ENCODE results near the gene CHD2.

Gene CHD2

DNA sequence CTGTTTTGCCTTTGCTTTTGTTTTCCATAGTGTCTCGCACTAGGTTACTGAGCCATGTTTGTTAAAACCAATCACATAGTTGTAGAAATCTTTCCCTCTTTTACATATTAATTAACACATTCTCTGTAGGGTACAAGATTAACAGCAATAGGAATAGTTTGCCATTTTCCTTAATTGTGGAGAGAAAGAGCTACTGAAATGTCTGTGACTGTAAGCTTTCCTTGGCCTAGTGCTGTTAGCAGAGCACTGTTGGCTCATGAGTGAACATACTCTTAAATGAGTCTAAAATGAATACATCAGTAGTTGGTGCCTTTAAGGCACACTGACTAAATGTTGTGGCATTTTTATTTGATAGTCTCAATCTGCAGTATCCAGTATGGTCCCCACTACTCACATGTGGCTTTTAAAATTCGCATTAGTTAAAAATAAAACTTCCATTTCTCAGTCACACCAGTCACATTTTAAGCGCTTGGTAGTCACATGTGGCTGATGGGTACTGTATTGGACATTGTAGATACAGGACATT, 28.2 kb downstream of the CHD2 start:
- DNase-seq (ENCODE audit: low read depth in 3 of 3, low spot score in 1 of 3), result no peak

GRCh38 chr15:92929002-92929401, 28.9 kb downstream of the CHD2 start:
- DNase-seq (ENCODE audit: low read depth in 3 of 3, low spot score in 1 of 3), result no peak

DNA sequence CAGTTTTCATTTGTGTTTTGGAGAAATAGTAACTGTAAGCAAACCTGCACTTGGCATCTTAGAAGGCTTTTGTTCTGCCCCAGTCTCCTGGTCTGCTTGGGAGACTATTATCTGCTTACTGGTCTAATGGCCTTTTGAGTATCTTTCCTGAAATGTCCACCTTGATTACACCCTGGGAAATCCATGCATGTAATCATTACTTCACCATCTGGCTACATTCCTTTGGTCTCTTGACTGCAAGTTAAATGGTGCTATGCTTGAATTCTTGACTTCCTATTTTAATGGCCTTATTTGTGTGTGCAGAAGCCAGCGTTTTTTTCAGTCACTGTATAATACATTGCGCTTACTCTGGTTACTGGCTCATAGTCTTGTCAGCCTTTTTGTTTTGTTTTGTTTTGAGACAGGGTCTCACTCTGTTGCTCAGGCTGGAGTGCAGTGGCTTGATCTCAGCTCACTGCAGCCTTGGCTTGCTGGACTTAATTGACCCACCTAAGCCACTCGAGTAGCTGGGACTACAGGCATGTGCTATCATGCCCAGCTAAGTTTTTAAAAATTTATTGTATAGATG, 30.0 kb downstream of the CHD2 start:
- no peak for DNase-seq (ENCODE audit: low read depth in 3 of 3, low spot score in 1 of 3)

GRCh38 chr15:92930776-92931175, 30.7 kb downstream of the CHD2 start:
- DNase-seq (ENCODE audit: low read depth in 3 of 3, low spot score in 1 of 3), result no peak

DNA sequence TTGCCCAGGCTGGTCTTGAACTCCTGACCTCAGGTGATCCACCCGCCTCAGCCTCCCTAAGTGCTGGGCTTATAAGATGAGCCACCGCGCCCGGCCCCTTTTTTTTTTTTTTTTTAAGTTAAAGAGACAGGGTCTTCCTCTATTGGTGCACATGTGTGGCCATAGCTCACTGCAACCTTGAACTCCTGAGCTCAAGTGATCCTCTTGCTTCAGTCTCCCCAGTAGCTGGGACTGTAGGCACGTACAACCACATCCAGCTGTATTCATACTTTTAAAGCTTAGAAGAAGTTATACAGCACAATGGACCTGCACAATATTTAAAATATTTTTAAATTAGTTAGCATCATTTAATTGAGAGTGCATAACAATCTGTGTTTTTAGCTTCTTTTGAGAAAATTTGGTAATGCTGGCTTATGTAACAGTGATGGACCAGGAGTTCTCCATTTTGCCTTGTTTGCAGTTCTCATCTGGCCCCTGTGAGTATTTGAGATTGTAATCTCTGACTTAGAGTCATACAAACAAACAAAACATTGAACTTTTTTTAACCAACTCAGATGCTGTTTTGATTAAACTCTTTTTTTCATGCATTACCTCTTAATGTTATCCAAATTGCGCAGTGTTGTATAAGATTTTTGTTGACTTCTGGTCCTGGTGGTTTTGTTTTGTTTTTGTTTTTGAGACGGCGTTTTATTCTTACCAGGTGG, 33.0 kb downstream of the CHD2 start:
- no peak for DNase-seq (ENCODE audit: low read depth in 3 of 3, low spot score in 1 of 3)

DNA sequence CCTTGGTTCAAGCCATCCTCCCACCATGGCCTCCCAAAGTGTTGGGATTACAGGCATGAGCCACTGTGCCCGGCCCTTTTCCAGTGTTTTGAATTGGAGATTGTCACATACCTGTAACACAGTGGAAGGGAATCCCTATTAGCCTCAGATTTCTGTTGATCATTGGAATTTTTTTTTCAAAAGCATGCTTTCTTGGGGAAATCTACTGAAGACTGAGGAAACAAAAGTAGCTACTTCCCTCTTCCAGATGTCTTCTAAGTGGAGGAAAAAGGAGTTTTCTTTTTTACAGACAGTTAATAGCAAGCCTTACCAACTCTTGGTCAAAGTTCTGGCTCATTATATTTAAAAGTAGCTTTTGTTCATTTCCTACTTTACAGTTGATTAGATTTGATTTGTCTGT, 33.7 kb downstream of the CHD2 start:
- DNase-seq (ENCODE audit: low read depth in 3 of 3, low spot score in 1 of 3), result no peak

GRCh38 chr15:92934716-92935115, 34.6 kb downstream of the CHD2 start:
- no peak for DNase-seq (ENCODE audit: low read depth in 3 of 3, low spot score in 1 of 3)

- no peak for DNase-seq (ENCODE audit: low read depth in 3 of 3, low spot score in 1 of 3)
Measured at GRCh38 chr15:92936138-92936537, 36.0 kb downstream of the CHD2 start.

DNA sequence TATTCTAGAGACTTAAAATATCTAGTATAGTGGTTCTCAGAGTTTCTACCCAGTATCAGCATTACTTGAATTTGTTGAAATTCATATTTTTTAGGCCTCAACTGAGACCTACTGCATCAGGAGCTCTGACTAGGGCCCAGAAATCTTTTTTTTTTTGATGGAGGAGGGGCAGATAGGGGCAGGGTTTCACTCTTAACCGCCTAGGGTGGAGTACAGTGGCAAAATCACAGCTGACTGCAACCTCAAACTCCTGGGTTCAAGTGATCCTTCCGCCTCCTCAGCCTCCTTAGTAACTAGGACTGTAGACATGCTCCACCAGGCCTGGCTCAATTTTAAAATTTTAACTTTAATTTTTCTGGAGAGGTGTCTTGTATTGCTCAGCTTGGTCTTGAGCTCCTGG, 36.6 kb downstream of the CHD2 start:
- DNase-seq (ENCODE audit: low read depth in 3 of 3, low spot score in 1 of 3), result no peak

DNA sequence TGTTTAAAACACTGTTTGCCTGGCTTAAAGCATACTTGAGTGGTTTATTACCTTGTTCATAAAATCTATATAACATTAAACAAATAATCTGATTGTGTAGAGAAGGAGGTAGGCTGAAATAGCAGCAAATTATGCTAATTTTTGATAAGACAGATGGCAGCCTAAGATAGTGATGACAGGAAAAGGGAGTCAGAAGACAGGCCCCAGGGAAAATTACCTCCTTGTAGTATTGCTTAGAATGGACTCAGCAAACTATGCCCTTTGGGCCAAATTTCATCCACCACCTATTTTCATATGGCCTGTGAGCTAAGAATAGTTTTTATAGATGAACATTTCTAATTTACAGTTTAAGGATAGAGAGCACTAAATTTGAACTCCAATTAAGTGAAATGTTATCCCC, 37.8 kb downstream of the CHD2 start:
- no peak for DNase-seq (ENCODE audit: low read depth in 3 of 3, low spot score in 1 of 3)

DNA sequence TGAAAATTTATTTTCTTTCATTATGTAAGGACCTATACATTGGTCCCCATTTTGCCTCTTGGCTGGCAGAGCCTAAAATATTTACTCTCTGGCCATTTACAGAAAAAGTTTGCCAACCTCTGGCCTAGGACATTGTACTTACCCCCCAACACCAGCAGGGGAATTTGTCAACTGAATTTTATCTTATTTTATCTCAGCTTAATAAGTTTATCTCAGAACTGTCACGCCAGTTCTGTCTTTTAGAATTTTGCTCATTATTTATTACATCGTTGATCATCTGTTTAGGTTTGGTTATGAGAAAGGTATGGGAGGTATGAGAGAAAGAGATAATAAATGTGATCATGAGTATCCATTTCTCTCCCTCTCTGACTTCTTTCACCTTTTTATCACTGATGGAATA, 38.3 kb downstream of the CHD2 start:
- DNase-seq (ENCODE audit: low read depth in 3 of 3, low spot score in 1 of 3), result no peak

DNA sequence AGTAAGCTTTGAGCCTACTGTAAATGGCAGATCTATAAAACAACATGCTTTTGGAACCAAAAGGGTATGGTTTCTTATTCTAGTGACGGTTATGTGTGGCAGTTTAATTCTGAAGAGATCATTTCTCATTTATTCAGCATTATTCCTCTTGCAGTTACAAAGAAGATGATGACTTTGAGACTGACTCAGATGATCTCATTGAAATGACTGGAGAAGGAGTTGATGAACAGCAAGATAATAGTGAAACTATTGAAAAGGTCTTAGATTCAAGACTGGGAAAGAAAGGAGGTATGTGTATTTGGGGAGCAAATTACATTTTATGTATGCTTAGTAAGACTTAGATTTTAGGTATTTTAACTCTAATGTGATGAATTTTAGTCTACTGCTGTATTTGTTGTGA, 41.5 kb downstream of the CHD2 start:
- no peak for DNase-seq (ENCODE audit: low read depth in 3 of 3, low spot score in 1 of 3)

DNA sequence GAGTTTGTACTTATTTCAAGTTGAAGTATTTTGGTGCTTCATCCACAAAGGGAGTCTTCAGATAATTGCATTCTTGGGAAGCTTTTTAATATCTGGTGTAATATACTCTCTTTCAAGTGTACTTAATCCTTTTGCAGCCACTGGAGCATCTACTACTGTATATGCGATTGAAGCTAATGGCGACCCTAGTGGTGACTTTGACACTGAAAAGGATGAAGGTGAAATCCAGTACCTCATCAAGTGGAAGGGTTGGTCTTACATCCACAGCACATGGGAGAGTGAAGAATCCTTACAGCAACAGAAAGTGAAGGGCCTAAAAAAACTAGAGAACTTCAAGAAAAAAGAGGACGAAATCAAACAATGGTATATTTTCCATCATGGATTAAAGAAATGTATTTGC, 42.6 kb downstream of the CHD2 start:
- no peak for DNase-seq (ENCODE audit: low read depth in 3 of 3, low spot score in 1 of 3)

GRCh38 chr15:92943581-92943980, 43.5 kb downstream of the CHD2 start:
- DNase-seq (ENCODE audit: low read depth in 3 of 3, low spot score in 1 of 3), result no peak

- DNase-seq (ENCODE audit: low read depth in 3 of 3, low spot score in 1 of 3), result no peak
Measured at GRCh38 chr15:92944946-92945521, 44.9 kb downstream of the CHD2 start.

GRCh38 chr15:92947071-92947730, 47.1 kb downstream of the CHD2 start:
- no peak for DNase-seq (ENCODE audit: low read depth in 3 of 3, low spot score in 1 of 3)

GRCh38 chr15:92949604-92950249, 49.6 kb downstream of the CHD2 start:
- no peak for DNase-seq (ENCODE audit: low read depth in 3 of 3, low spot score in 1 of 3)

DNA sequence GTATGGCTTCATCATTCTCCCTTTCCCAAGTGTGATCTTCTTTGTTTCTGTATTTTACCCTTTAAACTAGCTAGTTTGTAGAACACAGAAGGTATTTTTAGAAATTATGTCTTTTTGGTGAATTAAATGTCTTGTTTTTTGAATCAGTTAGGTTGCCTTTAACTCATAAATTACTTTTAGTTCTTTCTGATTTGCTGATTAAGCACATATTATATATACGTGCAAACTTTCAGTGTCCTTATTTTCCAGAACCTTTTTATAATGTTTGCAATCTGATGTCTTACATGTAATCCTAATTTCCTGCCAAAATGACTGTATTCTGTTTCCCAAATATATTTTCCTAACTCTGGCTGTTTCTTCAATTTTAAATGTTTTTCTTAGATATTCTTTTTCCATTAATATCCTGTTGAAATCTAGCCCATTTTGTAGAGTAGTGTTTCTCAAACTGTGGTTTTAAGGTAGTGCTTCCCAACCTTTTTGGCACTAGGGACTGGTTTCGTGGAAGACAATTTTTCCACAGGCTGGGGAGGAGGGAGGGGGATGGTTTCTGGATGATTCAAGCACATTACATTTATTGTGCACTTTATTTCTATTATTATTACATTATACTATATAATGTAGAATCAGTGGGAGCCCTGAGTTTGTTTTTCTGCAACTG, 51.8 kb downstream of the CHD2 start:
- DNase-seq (ENCODE audit: low read depth in 3 of 3, low spot score in 1 of 3), result no peak

DNA sequence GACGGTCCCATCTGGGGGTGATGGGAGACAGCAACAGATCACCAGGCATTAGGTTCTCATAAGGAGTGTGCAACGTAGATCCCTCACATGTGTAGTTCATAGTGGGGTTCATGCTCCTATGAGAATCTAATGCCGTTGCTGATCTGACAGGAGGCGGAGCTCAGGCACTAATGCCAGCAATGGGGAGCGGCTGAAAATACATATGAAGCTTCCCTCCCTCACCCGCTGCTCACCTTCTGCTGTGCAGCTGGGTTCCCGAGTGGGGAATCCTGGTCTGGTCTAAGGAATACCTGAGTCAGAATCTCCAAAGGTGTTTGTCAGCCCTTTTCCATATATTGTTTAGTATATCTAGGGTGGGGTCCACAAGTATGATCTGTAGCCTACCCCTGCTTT, 52.3 kb downstream of the CHD2 start:
- DNase-seq (ENCODE audit: low read depth in 3 of 3, low spot score in 1 of 3), result no peak

GRCh38 chr15:92953566-92953965, 53.4 kb downstream of the CHD2 start:
- no peak for DNase-seq (ENCODE audit: low read depth in 3 of 3, low spot score in 1 of 3)

DNA sequence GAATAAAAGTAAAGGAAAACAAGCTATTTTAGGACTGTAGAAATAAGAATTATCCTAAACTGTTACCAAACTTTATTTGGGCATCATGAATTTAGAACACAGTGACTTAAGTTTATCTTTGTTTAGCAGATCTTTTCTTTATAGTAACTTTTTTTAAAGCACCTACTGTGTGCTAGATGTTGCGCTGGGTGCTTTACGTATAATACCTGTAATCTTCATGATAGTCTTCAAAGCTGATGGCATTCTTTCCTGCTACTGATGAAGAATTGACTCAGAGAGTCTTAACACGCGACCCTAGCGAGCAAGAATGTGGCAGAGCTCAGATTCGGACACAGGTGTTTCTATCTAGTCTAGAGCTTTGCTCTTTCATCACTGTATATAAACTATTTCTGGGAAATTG, 53.9 kb downstream of the CHD2 start:
- DNase-seq (ENCODE audit: low read depth in 3 of 3, low spot score in 1 of 3), result no peak
